Measurements from ENCODE around the gene CHI3L2. TPM values are rescaled to one million over a fixed set of nuclear protein-coding genes. Genes with fewer than 3 reads are reported as not detected.

Gene CHI3L2
- total and polyA plus RNA-seq, 2 donors (not counting 1 experiment from before 2014, with no cell fraction given): 9.2 to 31.5 TPM

GRCh38 chr1:111285879-111286278, 58.4 kb downstream of the CHI3L2 start:
- Histone ChIP-seq H2AFZ (ENCODE audit: insufficient read depth, low read depth, low read length, poor library complexity, severe bottlenecking) (no peak overlapping the region), H3K4me3 (ENCODE audit: control extremely low read depth in 1 of 5, extremely low read depth in 1 of 5, insufficient read depth in 1 of 5, low read depth in 2 of 5, low read length in 4 of 5) (no peak overlapping the region), H3K27ac (ENCODE audit: low read length in 2 of 2) (no peak overlapping the region), H3K9me3 (ENCODE audit: control extremely low read depth in 1 of 3, control insufficient read depth in 2 of 3, insufficient read depth in 1 of 3, low read length in 2 of 3) (no peaks in the 10 kb centered on the region), H3K79me2 (ENCODE audit: control insufficient read depth, insufficient read depth, low read length) (no peaks in the 10 kb centered on the region), H3K4me1 (ENCODE audit: control insufficient read depth in 2 of 2, insufficient read depth in 2 of 2, low read length in 2 of 2) (no peaks in the 10 kb centered on the region), H4K20me1 (ENCODE audit: control insufficient read depth, insufficient read depth, low read length, poor library complexity, severe bottlenecking) (no peaks in the 10 kb centered on the region), H3K4me2 (replicated peaks; ENCODE audit: low read depth, low read length, poor library complexity, severe bottlenecking) (no peak overlapping the region), H3K27me3 (replicated peaks in 1 of 4; ENCODE audit: control extremely low read depth in 1 of 4, control insufficient read depth in 3 of 4, insufficient read depth in 4 of 4, low read length in 3 of 4) (peaks cover 0 to 2% (median 0%) of the 10 kb centered on the region in 4 experiments), H3K9ac (ENCODE audit: low read length) (no peak overlapping the region), H3K36me3 (replicated peaks in 1 of 2; ENCODE audit: control extremely low read depth in 1 of 2, control insufficient read depth in 1 of 2, extremely low read depth in 1 of 2, insufficient read depth in 2 of 2, low read length in 1 of 2) (no peaks in the 10 kb centered on the region)
- ChIA-PET CTCF (no interaction called here), POLR2A (no interaction called here)
- no peak overlapping the region for H3K27ac Mint-ChIP-seq
- ATAC-seq (ENCODE audit: low read depth) (no peak), DNase-seq (no peak)
- TF ChIP-seq EZH2 (IDR thresholded peaks at IDR 0.05; ENCODE audit: borderline replicate concordance, insufficient read depth, low read depth, low read length, poor library complexity, severe bottlenecking) (no peak), CTCF (IDR thresholded peaks at IDR 0.05) (no peak)
- WGBS (ENCODE audit: insufficient coverage): no CpG with 5 or more reads among the region's 2 CpGs
- intact Hi-C loops (cut with micrococcal nuclease): no loop called here
- H3K4me1 Mint-ChIP-seq: no peaks in the 10 kb centered on the region
- H3K27me3 Mint-ChIP-seq: no peaks in the 10 kb centered on the region
- H3K9me3 Mint-ChIP-seq (ENCODE audit: insufficient read depth): no peaks in the 10 kb centered on the region
- no peak overlapping the region for H3K4me3 Mint-ChIP-seq

GRCh38 chr1:111286912-111287311, 59.4 kb downstream of the CHI3L2 start:
- Histone ChIP-seq H3K9me3 (ENCODE audit: control extremely low read depth in 1 of 3, control insufficient read depth in 2 of 3, insufficient read depth in 1 of 3, low read length in 2 of 3) (no peaks in the 10 kb centered on the region), H3K4me3 (ENCODE audit: control extremely low read depth in 1 of 5, extremely low read depth in 1 of 5, insufficient read depth in 1 of 5, low read depth in 2 of 5, low read length in 4 of 5) (no peak overlapping the region), H3K79me2 (ENCODE audit: control insufficient read depth, insufficient read depth, low read length) (no peaks in the 10 kb centered on the region), H3K4me2 (replicated peaks; ENCODE audit: low read depth, low read length, poor library complexity, severe bottlenecking) (no peak overlapping the region), H3K36me3 (replicated peaks in 1 of 2; ENCODE audit: control extremely low read depth in 1 of 2, control insufficient read depth in 1 of 2, extremely low read depth in 1 of 2, insufficient read depth in 2 of 2, low read length in 1 of 2) (no peaks in the 10 kb centered on the region), H3K4me1 (ENCODE audit: control insufficient read depth in 2 of 2, insufficient read depth in 2 of 2, low read length in 2 of 2) (no peaks in the 10 kb centered on the region), H3K9ac (ENCODE audit: low read length) (no peak overlapping the region), H4K20me1 (ENCODE audit: control insufficient read depth, insufficient read depth, low read length, poor library complexity, severe bottlenecking) (no peaks in the 10 kb centered on the region), H3K27ac (ENCODE audit: low read length in 2 of 2) (no peak overlapping the region), H3K27me3 (replicated peaks in 1 of 4; ENCODE audit: control extremely low read depth in 1 of 4, control insufficient read depth in 3 of 4, insufficient read depth in 4 of 4, low read length in 3 of 4) (peaks cover 0 to 2% (median 0%) of the 10 kb centered on the region in 4 experiments), H2AFZ (ENCODE audit: insufficient read depth, low read depth, low read length, poor library complexity, severe bottlenecking) (no peak overlapping the region)
- DNase-seq (no peak), ATAC-seq (ENCODE audit: low read depth) (no peak)
- no peaks in the 10 kb centered on the region for H3K9me3 Mint-ChIP-seq (ENCODE audit: insufficient read depth)
- no CpG with 5 or more reads among the region's 1 CpG for WGBS (ENCODE audit: insufficient coverage)
- CTCF ChIA-PET: no interaction called here
- H3K27me3 Mint-ChIP-seq: no peaks in the 10 kb centered on the region
- H3K27ac Mint-ChIP-seq: no peak overlapping the region
- TF ChIP-seq CTCF (IDR thresholded peaks at IDR 0.05) (no peak), EZH2 (IDR thresholded peaks at IDR 0.05; ENCODE audit: borderline replicate concordance, insufficient read depth, low read depth, low read length, poor library complexity, severe bottlenecking) (no peak)
- H3K4me3 Mint-ChIP-seq: no peak overlapping the region
- no peaks in the 10 kb centered on the region for H3K4me1 Mint-ChIP-seq
- intact Hi-C loops (cut with micrococcal nuclease): no loop called here
- POLR2A ChIA-PET: no interaction called here

Data from B cell (primary cell).